PC-3 (cell line): ENCODE data around the gene DIAPH3. TPM values are rescaled to one million over a fixed set of nuclear protein-coding genes. Genes with fewer than 3 reads are reported as not detected.

Experiments used
- ATAC-seq: fragments of 200-7000 bp; cut with Tn5 transposase; 2 replicates; pipeline ENCODE4 v1.9.1; 2020; ENCODE audit warnings: mild to moderate bottlenecking, moderate library complexity
- BruUV-seq: library from RNA; stranded (reverse); fragments of 400-500 nt; replicated peaks from 2 replicates; lab custom pipeline; 2021; lab: Mats Ljungman, UMichigan
- CTCF ChIA-PET: fragments of 300-600 bp; sonication (Branson Sonifier 250); formaldehyde crosslinking; loops from one replicate; lab custom pipeline; 2022; ENCODE audit warnings: antibody characterized with exemption; lab: Charles Lee
- POLR2A ChIA-PET: fragments of 300-600 bp; sonication (Branson Sonifier 250); formaldehyde crosslinking; loops from one replicate; lab custom pipeline; 2022; ENCODE audit warnings: antibody characterized with exemption; ENCODE audit not compliant: unreplicated experiment; lab: Charles Lee
- DNase-seq: peaks from one replicate; pipeline ENCODE4 v3.0.0-alpha.2; 2015
- H2AFZ ChIP-seq: fragments of 300-600 bp; sonication (generic); 2 replicates; pipeline ENCODE4 v1.6.0; 2016; ENCODE audit warnings: antibody characterized with exemption, low read length
- H3F3A ChIP-seq: fragments of 300-600 bp; sonication (generic); one replicate; pipeline ENCODE4 v1.6.0; 2017; ENCODE audit warnings: antibody characterized with exemption, low read length, control low read depth, mild to moderate bottlenecking; ENCODE audit not compliant: unreplicated experiment
- H3K27ac ChIP-seq: fragments of 300-600 bp; sonication (generic); 2 replicates; pipeline ENCODE4 v1.5.1; 2016; ENCODE audit warnings: mild to moderate bottlenecking, low read length
- H3K27me3 ChIP-seq: fragments of 300-600 bp; sonication (generic); 2 replicates; pipeline ENCODE4 v1.6.1; 2016; ENCODE audit warnings: low read length, mixed read lengths
- H3K36me3 ChIP-seq: fragments of 300-600 bp; sonication (generic); 2 replicates; pipeline ENCODE4 v1.6.1; 2016; ENCODE audit warnings: low read depth, mixed run types, low read length, mixed read lengths
- H3K4me1 ChIP-seq: fragments of 300-600 bp; sonication (generic); 2 replicates; pipeline ENCODE4 v1.5.1; 2016; ENCODE audit warnings: low read length; ENCODE audit not compliant: insufficient read depth
- H3K4me2 ChIP-seq: fragments of 300-600 bp; sonication (generic); 2 replicates; pipeline ENCODE4 v1.6.0; 2016; ENCODE audit warnings: low read length
- H3K4me3 ChIP-seq: fragments of 300-600 bp; sonication (generic); 2 replicates; pipeline ENCODE4 v1.5.1; 2016; ENCODE audit warnings: mild to moderate bottlenecking, low read length, mixed read lengths
- H3K79me2 ChIP-seq: fragments of 300-600 bp; sonication (generic); 2 replicates; pipeline ENCODE4 v1.6.1; 2017; ENCODE audit warnings: low read length, mixed read lengths
- H3K9ac ChIP-seq: fragments of 300-600 bp; sonication (generic); 2 replicates; pipeline ENCODE4 v1.6.0; 2016; ENCODE audit warnings: mild to moderate bottlenecking, low read length
- H3K9me2 ChIP-seq: fragments of 300-600 bp; sonication (generic); replicated peaks from 2 replicates; pipeline ENCODE4 v1.6.1; 2016; ENCODE audit warnings: mixed run types, low read length, mixed read lengths
- H3K9me3 ChIP-seq: fragments of 300-600 bp; sonication (generic); 2 replicates; pipeline ENCODE4 v1.6.1; 2016; ENCODE audit warnings: low read length, mixed read lengths
- H4K20me1 ChIP-seq: fragments of 300-600 bp; sonication (generic); 2 replicates; pipeline ENCODE4 v1.6.1; 2016; ENCODE audit warnings: low read length, mixed read lengths
- EZH2 ChIP-seq: fragments of 300-600 bp; sonication (generic); IDR thresholded peaks from one replicate; pipeline ENCODE4 v1.6.1; 2017; ENCODE audit warnings: antibody characterized with exemption, mild to moderate bottlenecking, low read length; ENCODE audit not compliant: unreplicated experiment
- EZH2phosphoT487 ChIP-seq: fragments of 300-600 bp; sonication (generic); IDR thresholded peaks from 2 replicates; pipeline ENCODE4 v1.6.1; 2018; ENCODE audit warnings: mild to moderate bottlenecking, antibody characterized with exemption, low read length, borderline replicate concordance
- intact Hi-C: fragments of 100-400 bp; cut with micrococcal nuclease; formaldehyde crosslinking; loops from 2 replicates; pipeline ENCODE4 v1.9.0; 2023
- total RNA-seq: library from RNA; depleted of rRNA; stranded (reverse); fragments of >200 nt; gene quantifications from 2 replicates; pipeline ENCODE4 v1.2.3, GENCODE V29; 2014
- TF ChIP-seq, protein P1 (sequence below): fragments of 300-600 bp; sonication (generic); conservative IDR thresholded peaks from 2 replicates; pipeline ENCODE4 v1.5.1; 2017; ENCODE audit warnings: antibody characterized with exemption, low read depth, mild to moderate bottlenecking, low read length

DIAPH3 gene
- total RNA-seq, 1 experiment from 2014 or later = 7.6 TPM

DNA sequence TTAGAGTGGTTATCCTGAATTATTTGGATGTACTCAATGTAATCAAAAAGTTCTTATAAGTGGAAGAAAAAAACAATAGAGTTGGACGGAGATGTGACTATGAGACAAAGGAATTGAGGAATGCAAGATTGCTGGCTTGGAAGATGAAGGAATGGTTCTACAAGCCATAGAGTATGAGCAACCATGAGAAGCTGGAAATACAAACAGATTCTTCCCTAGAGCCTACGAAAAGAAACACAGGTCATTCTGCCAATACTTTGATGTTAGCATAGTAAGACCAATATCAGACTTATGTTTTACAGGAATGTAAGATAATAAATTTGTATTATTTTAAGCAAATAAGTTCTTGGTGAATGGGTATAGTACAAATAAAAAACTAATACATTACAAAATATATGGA lies 249.2 kb downstream of the DIAPH3 start:
- no peak overlapping the region for H3K4me2 ChIP-seq
- no peak overlapping the region for H2AFZ ChIP-seq
- H3K9me2 ChIP-seq = no peaks in the 10 kb centered on the region
- no TSS peak for BruUV-seq
- no peaks in the 10 kb centered on the region for H3K27me3 ChIP-seq
- no peaks in the 10 kb centered on the region for H3F3A ChIP-seq
- H3K9ac ChIP-seq = no peak overlapping the region
- H3K36me3 ChIP-seq = no peaks in the 10 kb centered on the region
- TF ChIP-seq, protein P1, sequence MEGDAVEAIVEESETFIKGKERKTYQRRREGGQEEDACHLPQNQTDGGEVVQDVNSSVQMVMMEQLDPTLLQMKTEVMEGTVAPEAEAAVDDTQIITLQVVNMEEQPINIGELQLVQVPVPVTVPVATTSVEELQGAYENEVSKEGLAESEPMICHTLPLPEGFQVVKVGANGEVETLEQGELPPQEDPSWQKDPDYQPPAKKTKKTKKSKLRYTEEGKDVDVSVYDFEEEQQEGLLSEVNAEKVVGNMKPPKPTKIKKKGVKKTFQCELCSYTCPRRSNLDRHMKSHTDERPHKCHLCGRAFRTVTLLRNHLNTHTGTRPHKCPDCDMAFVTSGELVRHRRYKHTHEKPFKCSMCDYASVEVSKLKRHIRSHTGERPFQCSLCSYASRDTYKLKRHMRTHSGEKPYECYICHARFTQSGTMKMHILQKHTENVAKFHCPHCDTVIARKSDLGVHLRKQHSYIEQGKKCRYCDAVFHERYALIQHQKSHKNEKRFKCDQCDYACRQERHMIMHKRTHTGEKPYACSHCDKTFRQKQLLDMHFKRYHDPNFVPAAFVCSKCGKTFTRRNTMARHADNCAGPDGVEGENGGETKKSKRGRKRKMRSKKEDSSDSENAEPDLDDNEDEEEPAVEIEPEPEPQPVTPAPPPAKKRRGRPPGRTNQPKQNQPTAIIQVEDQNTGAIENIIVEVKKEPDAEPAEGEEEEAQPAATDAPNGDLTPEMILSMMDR = no peak
- no peak for TF ChIP-seq EZH2phosphoT487
- no peak for TF ChIP-seq EZH2
- H3K4me3 ChIP-seq = no peak overlapping the region
- no peaks in the 10 kb centered on the region for H3K9me3 ChIP-seq
- POLR2A ChIA-PET = no interaction called here
- no peaks in the 10 kb centered on the region for H4K20me1 ChIP-seq
- peak; percentile 64 for ATAC-seq
- CTCF ChIA-PET = no interaction called here
- intact Hi-C loops = loop anchor here (10.0 kb wide), 1 partner anchor 310 kb away; no protein-coding TSS in a partner anchor
- no peak for DNase-seq
- H3K79me2 ChIP-seq = no peaks in the 10 kb centered on the region
- no peak overlapping the region for H3K27ac ChIP-seq
- no peaks in the 10 kb centered on the region for H3K4me1 ChIP-seq

DNA sequence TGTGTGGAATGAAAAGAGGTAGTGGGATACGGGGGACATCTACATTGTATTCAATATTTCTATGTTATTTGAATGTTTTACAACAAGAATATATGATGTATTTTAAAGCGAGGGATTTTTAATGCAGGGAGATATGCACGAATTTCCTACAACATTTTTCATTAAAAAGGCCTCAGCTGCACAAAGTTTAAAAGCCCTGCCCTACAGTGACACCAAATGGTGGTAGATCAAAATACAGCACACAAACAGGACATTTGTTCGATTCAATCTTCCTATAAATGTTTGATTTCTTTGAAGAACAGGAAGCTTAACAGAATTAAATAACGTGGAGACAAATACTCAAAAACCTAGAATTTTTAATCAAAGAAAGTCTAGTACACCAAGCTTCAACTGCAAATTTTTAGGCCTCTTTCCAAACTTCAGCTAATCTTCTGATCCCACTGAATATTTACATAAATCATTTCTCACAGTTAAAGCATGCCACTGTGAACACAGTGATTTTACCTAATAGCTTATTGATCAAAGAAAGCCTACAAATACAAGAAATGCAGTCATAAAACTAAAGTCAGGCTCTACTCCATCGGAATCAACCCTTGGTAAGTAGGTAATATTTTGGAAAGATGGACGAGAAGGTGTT lies 257.2 kb downstream of the DIAPH3 start:
- Histone ChIP-seq H3K4me3 (no peak overlapping the region), H3K27ac (no peak overlapping the region), H3K9ac (no peak overlapping the region), H3K4me1 (no peaks in the 10 kb centered on the region), H3K27me3 (no peaks in the 10 kb centered on the region), H3K36me3 (no peaks in the 10 kb centered on the region), H3K79me2 (no peaks in the 10 kb centered on the region), H2AFZ (no peak overlapping the region), H3K9me3 (no peaks in the 10 kb centered on the region), H3K9me2 (no peaks in the 10 kb centered on the region), H3F3A (no peaks in the 10 kb centered on the region), H3K4me2 (no peak overlapping the region), H4K20me1 (no peaks in the 10 kb centered on the region)
- DNase-seq = peak; percentile 41
- TF ChIP-seq, protein P1 = peak; percentile 72
- no peak for TF ChIP-seq EZH2phosphoT487
- peak; percentile 49; the same call in 1 of the 2 replicates for ATAC-seq
- ChIA-PET POLR2A (no interaction called here), CTCF (interaction anchor here (0.5 to 1.3 kb wide), 5 partner anchors 18 to 448 kb away, joined by 3 to 4 read pairs (median 4); no protein-coding TSS in a partner anchor)
- intact Hi-C loops = loop anchor here (1.0 to 10.0 kb wide), 5 partner anchors 136 to 525 kb away; no protein-coding TSS in a partner anchor
- no TSS peak for BruUV-seq

DNA sequence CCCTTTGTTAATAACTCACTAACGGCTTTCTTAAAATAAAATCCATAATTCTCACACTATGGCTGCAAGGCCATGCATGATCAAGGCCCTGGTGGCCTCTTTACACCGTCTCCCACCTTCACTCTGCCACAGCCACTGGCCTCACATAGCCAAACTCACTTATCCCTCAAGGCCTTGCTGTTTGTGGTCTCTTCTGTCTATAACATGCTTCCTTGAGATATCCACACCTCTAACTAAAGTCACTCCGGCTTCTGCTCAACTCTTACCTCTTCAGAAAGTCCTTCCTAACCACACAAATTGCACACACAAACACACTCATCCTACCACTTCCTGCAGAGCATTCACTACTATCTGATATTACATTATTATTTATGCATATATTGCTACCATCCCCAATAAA lies 262.5 kb downstream of the DIAPH3 start:
- POLR2A ChIA-PET = no interaction called here
- no peak overlapping the region for H3K4me3 ChIP-seq
- intact Hi-C loops = loop anchor here (10.0 kb wide), 1 partner anchor 434 kb away; no protein-coding TSS in a partner anchor

More for the DNA sequence above, 262.5 kb downstream of the DIAPH3 start:
- H3F3A ChIP-seq = no peaks in the 10 kb centered on the region
- H4K20me1 ChIP-seq = no peaks in the 10 kb centered on the region
- no TSS peak for BruUV-seq
- DNase-seq (no peak), ATAC-seq (no peak)
- H3K27ac ChIP-seq = no peak overlapping the region
- no peaks in the 10 kb centered on the region for H3K9me2 ChIP-seq
- no peaks in the 10 kb centered on the region for H3K9me3 ChIP-seq
- CTCF ChIA-PET = no interaction called here
- no peaks in the 10 kb centered on the region for H3K4me1 ChIP-seq
- no peak overlapping the region for H2AFZ ChIP-seq
- no peak for TF ChIP-seq EZH2phosphoT487
- TF ChIP-seq, protein P1 = no peak
- no peak for TF ChIP-seq EZH2
- no peak overlapping the region for H3K4me2 ChIP-seq
- no peaks in the 10 kb centered on the region for H3K36me3 ChIP-seq
- H3K79me2 ChIP-seq = no peaks in the 10 kb centered on the region
- H3K27me3 ChIP-seq = no peaks in the 10 kb centered on the region
- H3K9ac ChIP-seq = no peak overlapping the region
